D721Med (cell line): ENCODE measurements around the gene NTMT2.

Source experiments
- DNase-seq: peaks from one replicate; pipeline ENCODE4 v3.0.0; 2011; ENCODE audit warnings: low spot score; ENCODE audit not compliant: insufficient read length
- FAIRE-seq: peaks from 2 replicates; lab custom pipeline; 2011; peaks lifted over from hg19 to GRCh38; lab: Jason Lieb, UNC
- CTCF ChIP-seq: IDR thresholded peaks from 2 replicates; pipeline ENCODE4 v1.5.1; 2012; ENCODE audit warnings: mild to moderate bottlenecking, control low read depth; ENCODE audit not compliant: insufficient read depth; ENCODE audit errors: missing control alignments

Gene NTMT2

GRCh38 chr1:170196490-170197236 lies 50.9 kb downstream of the NTMT2 start:
- no peak for TF ChIP-seq CTCF
- DNase-seq: no peak
- no peak for FAIRE-seq

GRCh38 chr1:170198090-170198489 lies 52.3 kb downstream of the NTMT2 start:
- FAIRE-seq (peak; percentile 38), DNase-seq (no peak)
- no peak for TF ChIP-seq CTCF

GRCh38 chr1:170198584-170198983 lies 52.8 kb downstream of the NTMT2 start:
- no peak for TF ChIP-seq CTCF
- no peak for DNase-seq
- FAIRE-seq: no peak

GRCh38 chr1:170200161-170200560 lies 54.4 kb downstream of the NTMT2 start:
- DNase-seq: no peak
- TF ChIP-seq CTCF: no peak
- no peak for FAIRE-seq

- no peak for DNase-seq
- FAIRE-seq: no peak
Observed at GRCh38 chr1:170200621-170201397, 55.0 kb downstream of the NTMT2 start.

GRCh38 chr1:170203693-170204092 lies 57.9 kb downstream of the NTMT2 start:
- no peak for DNase-seq
- TF ChIP-seq CTCF: no peak
- peak; percentile 25 for FAIRE-seq

More at GRCh38 chr1:170200621-170201397, 55.0 kb downstream of the NTMT2 start:
- no peak for TF ChIP-seq CTCF
